ENCODE data around the gene DAPL1. TPM values are rescaled to one million over a fixed set of nuclear protein-coding genes. Genes with fewer than 3 reads are reported as not detected.

Gene DAPL1
- total RNA-seq, 1 donor from 2014 or later, result 101 TPM

- H3K4me1 ChIP-seq, result peaks cover 9% of the 10 kb centered on the region
- no peaks in the 10 kb centered on the region for H3K9me3 ChIP-seq
- H3K27ac ChIP-seq, result no peak overlapping the region
- intact Hi-C loops (cut with DNase I), result no loop called here
- TF ChIP-seq CTCF (IDR thresholded peaks at IDR 0.05) (no peak), POLR2AphosphoS5 (IDR thresholded peaks at IDR 0.05; ENCODE audit: insufficient read depth in 1 of 2, low read depth in 1 of 2) (no peak), POLR2A (IDR thresholded peaks at IDR 0.05) (no peak)
- no peaks in the 10 kb centered on the region for H3K27me3 ChIP-seq
- no peaks in the 10 kb centered on the region for H3K36me3 ChIP-seq
- no peak for DNase-seq (ENCODE audit: extremely low spot score in 2 of 2)
- H3K4me3 ChIP-seq, result no peak overlapping the region
Observed at GRCh38 chr2:158766524-158766923, 28.6 kb upstream of the DAPL1 start.

- TF ChIP-seq POLR2A (IDR thresholded peaks at IDR 0.05) (no peak), POLR2AphosphoS5 (IDR thresholded peaks at IDR 0.05; ENCODE audit: insufficient read depth in 1 of 2, low read depth in 1 of 2) (no peak), CTCF (IDR thresholded peaks at IDR 0.05) (no peak)
- intact Hi-C loops (cut with DNase I), result no loop called here
- H3K9me3 ChIP-seq, result no peaks in the 10 kb centered on the region
- no peaks in the 10 kb centered on the region for H3K27me3 ChIP-seq
- no peaks in the 10 kb centered on the region for H3K36me3 ChIP-seq
- H3K4me3 ChIP-seq, result no peak overlapping the region
- no peak overlapping the region for H3K27ac ChIP-seq
- no peak for DNase-seq (ENCODE audit: extremely low spot score in 2 of 2)
- peaks cover 35% of the 10 kb centered on the region for H3K4me1 ChIP-seq
Observed at GRCh38 chr2:158772306-158773078, 22.6 kb upstream of the DAPL1 start.

- no peak for DNase-seq (ENCODE audit: extremely low spot score in 2 of 2)
- Histone ChIP-seq H3K27ac (no peak overlapping the region), H3K4me1 (peaks cover 41% of the 10 kb centered on the region), H3K36me3 (no peaks in the 10 kb centered on the region), H3K4me3 (no peak overlapping the region), H3K9me3 (no peaks in the 10 kb centered on the region), H3K27me3 (no peaks in the 10 kb centered on the region)
- intact Hi-C loops (cut with DNase I), result no loop called here
- TF ChIP-seq POLR2AphosphoS5 (IDR thresholded peaks at IDR 0.05; ENCODE audit: insufficient read depth in 1 of 2, low read depth in 1 of 2), result no peak
- no peak for TF ChIP-seq POLR2A (IDR thresholded peaks at IDR 0.05)
- no peak for TF ChIP-seq CTCF (IDR thresholded peaks at IDR 0.05)
Observed at GRCh38 chr2:158773121-158773520, 22.0 kb upstream of the DAPL1 start.

- intact Hi-C loops (cut with DNase I), result no loop called here
- DNase-seq (ENCODE audit: extremely low spot score in 2 of 2), result no peak
- Histone ChIP-seq H3K27me3 (no peaks in the 10 kb centered on the region), H3K36me3 (no peaks in the 10 kb centered on the region), H3K4me1 (peaks cover 57% of the 10 kb centered on the region), H3K27ac (no peak overlapping the region), H3K9me3 (no peaks in the 10 kb centered on the region), H3K4me3 (no peak overlapping the region)
- TF ChIP-seq POLR2AphosphoS5 (IDR thresholded peaks at IDR 0.05; ENCODE audit: insufficient read depth in 1 of 2, low read depth in 1 of 2), result no peak
- no peak for TF ChIP-seq POLR2A (IDR thresholded peaks at IDR 0.05)
- TF ChIP-seq CTCF (IDR thresholded peaks at IDR 0.05), result no peak
Observed at GRCh38 chr2:158774681-158775080, 20.4 kb upstream of the DAPL1 start.

- no peaks in the 10 kb centered on the region for H3K27me3 ChIP-seq
- H3K36me3 ChIP-seq, result no peaks in the 10 kb centered on the region
- H3K4me1 ChIP-seq, result peaks cover 57% of the 10 kb centered on the region
- TF ChIP-seq POLR2AphosphoS5 (IDR thresholded peaks at IDR 0.05; ENCODE audit: insufficient read depth in 1 of 2, low read depth in 1 of 2), result no peak
- no peak for TF ChIP-seq CTCF (IDR thresholded peaks at IDR 0.05)
- TF ChIP-seq POLR2A (IDR thresholded peaks at IDR 0.05), result no peak
- no peak overlapping the region for H3K4me3 ChIP-seq
- no peak for DNase-seq (ENCODE audit: extremely low spot score in 2 of 2)
- H3K9me3 ChIP-seq, result no peaks in the 10 kb centered on the region
- intact Hi-C loops (cut with DNase I), result no loop called here
- no peak overlapping the region for H3K27ac ChIP-seq
Observed at GRCh38 chr2:158775273-158776027, 19.7 kb upstream of the DAPL1 start.
